Myocyte (in vitro differentiated cells): ENCODE results near the gene SYT2. TPM values are rescaled to one million over a fixed set of nuclear protein-coding genes. Genes with fewer than 3 reads are reported as not detected.
A peak's percentile ranks its signal among the peaks of the same experiment; 100 is the strongest.
"Not testable (repeated sequence)": the region's sequence is repeated elsewhere in the genome, so short reads cannot be mapped to it uniquely, and the experiment has no call there.

Experiments
- DNase-seq: peaks from one replicate; pipeline ENCODE4 v3.0.0-alpha.2; 2012; ENCODE audit warnings: low read depth
- total RNA-seq: library from RNA; depleted of rRNA; stranded (reverse); fragments of >200 nt; gene quantifications from 2 replicates; pipeline ENCODE4 v1.2.3, GENCODE V29; 2014

SYT2 gene
- total RNA-seq, 1 donor from 2014 or later: not detected

- peak; percentile 73 for DNase-seq
Observed at GRCh38 chr1:202625416-202626360, 84.6 kb downstream of the SYT2 start.

- no peak for DNase-seq
Observed at GRCh38 chr1:202624781-202625108, 85.5 kb downstream of the SYT2 start.

- DNase-seq: no peak
Observed at GRCh38 chr1:202624088-202624780, 86.0 kb downstream of the SYT2 start.

- DNase-seq: not testable (repeated sequence)
Observed at GRCh38 chr1:202623476-202623875, 86.8 kb downstream of the SYT2 start.

- DNase-seq: peak; percentile 53
Observed at GRCh38 chr1:202623075-202623474, 87.2 kb downstream of the SYT2 start.

GRCh38 chr1:202622388-202622787, 87.9 kb downstream of the SYT2 start:
- DNase-seq: no peak

- no peak for DNase-seq
Observed at GRCh38 chr1:202621446-202621845, 88.8 kb downstream of the SYT2 start.

- DNase-seq: not testable (repeated sequence)
Observed at GRCh38 chr1:202620036-202620435, 90.2 kb downstream of the SYT2 start.

- DNase-seq: no peak
Observed at GRCh38 chr1:202619505-202619904, 90.7 kb downstream of the SYT2 start.

- not testable (repeated sequence) for DNase-seq
Observed at GRCh38 chr1:202619012-202619411, 91.2 kb downstream of the SYT2 start.

GRCh38 chr1:202616355-202616915, 93.8 kb downstream of the SYT2 start:
- DNase-seq: no peak

GRCh38 chr1:202615501-202616354, 94.5 kb downstream of the SYT2 start:
- peak; percentile 93 for DNase-seq

- not testable (repeated sequence) for DNase-seq
Observed at GRCh38 chr1:202615208-202615500, 95.1 kb downstream of the SYT2 start.

GRCh38 chr1:202614363-202615207, 95.7 kb downstream of the SYT2 start:
- not testable (repeated sequence) for DNase-seq

GRCh38 chr1:202613571-202613970, 96.7 kb downstream of the SYT2 start:
- DNase-seq: no peak

- DNase-seq: peak; percentile 50
Observed at GRCh38 chr1:202612036-202612435, 98.2 kb downstream of the SYT2 start.

GRCh38 chr1:202605515-202605914, 104.7 kb downstream of the SYT2 start:
- DNase-seq: no peak

- DNase-seq: no peak
Observed at GRCh38 chr1:202603435-202603834, 106.8 kb downstream of the SYT2 start.

- no peak for DNase-seq
Observed at GRCh38 chr1:202600432-202601041, 109.7 kb downstream of the SYT2 start.
